Occipital lobe (tissue), 2 donors: ENCODE measurements around the gene ARHGAP24. TPM values are rescaled to one million over a fixed set of nuclear protein-coding genes. Genes with fewer than 3 reads are reported as not detected.
"Not testable (repeated sequence)": the region's sequence is repeated elsewhere in the genome, so short reads cannot be mapped to it uniquely, and the experiment has no call there.

Experiments used
- DNase-seq: peaks from one replicate; lab custom pipeline; 2025; lab: John Stamatoyannopoulos, UW
- total RNA-seq: library from RNA; depleted of rRNA; stranded (reverse); fragments of >200 nt; gene quantifications from one replicate; pipeline ENCODE4 v1.2.3, GENCODE V29; 2014

ARHGAP24 gene
- total RNA-seq, 1 donor from 2014 or later: 2.2 TPM

DNA sequence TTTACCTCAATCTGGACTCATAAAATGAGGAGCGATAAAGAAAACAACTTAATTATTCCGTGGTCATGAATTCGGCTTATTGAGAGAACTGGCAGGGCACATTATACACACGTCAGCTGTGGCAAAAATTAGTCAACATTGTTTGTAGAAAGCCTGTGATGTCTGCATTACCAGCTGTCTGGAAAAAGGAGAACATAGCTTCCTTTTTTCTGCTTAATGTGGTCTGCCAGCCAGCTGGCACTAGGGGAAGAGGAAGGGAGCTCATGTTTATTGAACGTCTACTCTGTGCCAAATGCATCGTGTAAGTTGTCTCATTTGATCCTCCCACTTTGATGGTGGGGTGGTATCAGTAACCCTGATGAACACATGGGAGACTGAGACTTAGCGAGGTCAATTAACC, 367.6 kb downstream of the ARHGAP24 start:
- peak; percentile 31 for DNase-seq

GRCh38 chr4:85853740-85854139, 378.8 kb downstream of the ARHGAP24 start:
- DNase-seq: not testable (repeated sequence)

DNA sequence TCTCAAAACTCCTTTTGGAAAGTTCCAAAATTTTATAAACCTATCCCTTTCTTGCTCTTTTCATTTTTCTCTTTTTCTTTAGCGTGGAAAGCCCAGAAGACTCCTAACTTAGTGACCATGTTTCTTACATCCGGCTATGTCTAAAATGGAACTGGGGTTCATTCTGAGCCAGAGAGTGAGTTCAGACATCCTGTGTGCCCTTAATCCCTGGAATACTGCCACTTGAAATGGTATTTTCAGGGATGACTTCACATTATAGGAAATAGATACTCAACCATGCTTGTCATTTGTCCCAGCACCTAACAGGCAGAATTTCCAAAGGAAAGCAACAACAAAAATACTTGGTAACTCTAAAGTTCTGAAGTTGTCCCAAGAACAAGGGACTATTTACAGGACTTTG, 379.6 kb downstream of the ARHGAP24 start:
- DNase-seq: no peak

DNA sequence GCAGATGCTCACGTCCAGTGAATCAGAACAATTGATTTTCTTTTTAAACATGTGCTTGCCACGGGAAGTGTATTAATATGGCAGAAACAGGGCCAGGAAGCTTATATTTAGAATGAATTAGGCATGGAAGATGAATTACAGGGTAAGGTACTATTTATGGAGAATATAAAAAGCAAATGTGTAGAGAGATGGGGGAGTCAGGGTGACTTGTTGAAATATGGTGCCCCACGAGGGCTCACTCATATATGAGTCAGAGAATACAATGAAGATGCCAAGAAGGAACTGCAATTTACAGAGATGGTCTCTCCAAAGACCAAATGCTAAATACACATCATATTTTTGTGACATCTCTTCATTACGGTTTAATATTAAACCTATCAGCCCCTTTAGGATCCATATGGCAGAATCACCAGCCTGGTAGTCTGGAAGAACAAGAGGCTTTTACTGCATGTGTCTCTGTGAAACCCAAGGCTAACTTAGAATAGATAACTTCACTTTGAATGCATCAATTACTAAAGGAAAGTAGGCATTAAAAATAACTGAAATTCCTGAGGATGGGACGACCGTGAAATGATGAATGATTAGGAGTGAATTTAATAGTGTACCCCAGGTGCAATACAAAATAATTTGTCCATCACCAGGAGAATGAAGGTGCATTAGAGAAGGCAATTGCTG, 385.3 kb downstream of the ARHGAP24 start:
- DNase-seq: no peak

GRCh38 chr4:85861064-85861765, 386.3 kb downstream of the ARHGAP24 start:
- DNase-seq: no peak

DNA sequence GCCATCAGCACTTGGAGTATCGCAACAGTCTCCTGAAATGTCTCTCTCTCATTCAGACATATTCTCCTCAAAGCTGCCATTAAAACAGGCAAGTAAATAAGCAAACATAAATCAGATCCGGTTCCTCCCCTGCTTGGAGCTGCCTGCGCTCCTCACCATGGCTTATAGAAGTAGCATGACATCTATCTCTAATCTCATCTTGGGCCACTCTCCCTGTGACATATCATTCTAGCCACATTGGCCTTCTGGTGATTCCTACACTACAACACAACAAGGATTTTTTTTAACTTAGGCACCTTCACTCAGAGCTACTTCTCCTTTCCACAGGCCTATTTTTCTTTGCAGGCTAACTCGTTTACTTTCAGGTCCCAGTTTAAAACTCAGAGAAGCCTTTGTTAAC, 387.9 kb downstream of the ARHGAP24 start:
- DNase-seq: no peak

GRCh38 chr4:85864259-85865205, 389.6 kb downstream of the ARHGAP24 start:
- no peak for DNase-seq

DNA sequence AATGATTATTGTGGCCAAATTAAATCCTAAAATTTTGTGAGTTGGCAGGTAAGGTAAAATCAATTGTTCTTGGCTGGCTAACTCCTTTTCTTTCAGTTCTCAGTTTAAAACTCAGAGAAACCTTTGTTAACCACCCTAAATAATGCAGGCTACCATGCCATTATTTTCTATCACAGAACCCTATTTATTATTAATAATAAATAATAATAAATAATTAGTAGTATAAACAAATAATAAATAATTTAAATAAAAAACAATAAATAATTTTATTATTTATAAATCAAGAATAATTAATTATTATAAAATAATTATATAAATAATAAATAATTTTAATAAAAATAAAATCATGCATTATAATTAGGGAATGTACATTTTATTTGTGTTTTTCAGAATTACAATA, 390.3 kb downstream of the ARHGAP24 start:
- no peak for DNase-seq

DNA sequence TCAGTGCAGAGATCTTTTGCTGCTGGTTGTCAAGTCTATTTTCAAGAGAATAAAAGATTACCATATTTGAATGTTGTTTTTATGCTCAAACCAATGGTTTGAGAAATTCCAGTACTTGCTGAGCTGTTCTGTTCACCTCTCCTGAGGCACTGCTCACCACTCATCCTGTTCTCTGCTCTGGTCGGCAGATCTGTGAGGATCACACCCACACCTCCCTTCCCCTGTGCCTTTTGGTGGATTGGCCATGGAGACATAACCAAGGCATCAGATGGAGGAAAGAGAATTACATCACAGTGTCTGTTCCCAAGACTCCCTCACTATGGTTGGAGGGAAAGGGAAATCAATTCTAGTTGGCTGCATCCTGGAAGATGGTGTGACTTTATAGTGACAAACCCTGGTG, 391.6 kb downstream of the ARHGAP24 start:
- DNase-seq: no peak

DNA sequence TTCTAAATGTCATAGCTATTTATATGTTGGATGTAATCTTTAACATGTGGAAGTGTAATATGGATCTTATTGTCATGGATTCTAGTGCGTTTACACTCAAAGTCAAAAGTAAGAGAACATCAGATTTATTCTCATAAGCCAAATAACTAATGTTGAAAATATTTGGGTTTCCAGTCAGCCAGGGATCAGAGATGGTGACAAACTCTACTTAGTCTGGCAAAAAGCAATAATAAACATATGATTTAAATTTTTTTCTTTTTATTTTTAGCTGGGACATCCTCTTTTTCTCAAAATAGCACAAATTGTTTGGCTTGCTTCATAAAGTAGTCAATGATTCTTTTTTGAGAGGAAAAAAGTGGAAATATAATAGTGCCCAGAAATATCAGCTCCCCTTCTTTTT, 392.3 kb downstream of the ARHGAP24 start:
- no peak for DNase-seq

DNA sequence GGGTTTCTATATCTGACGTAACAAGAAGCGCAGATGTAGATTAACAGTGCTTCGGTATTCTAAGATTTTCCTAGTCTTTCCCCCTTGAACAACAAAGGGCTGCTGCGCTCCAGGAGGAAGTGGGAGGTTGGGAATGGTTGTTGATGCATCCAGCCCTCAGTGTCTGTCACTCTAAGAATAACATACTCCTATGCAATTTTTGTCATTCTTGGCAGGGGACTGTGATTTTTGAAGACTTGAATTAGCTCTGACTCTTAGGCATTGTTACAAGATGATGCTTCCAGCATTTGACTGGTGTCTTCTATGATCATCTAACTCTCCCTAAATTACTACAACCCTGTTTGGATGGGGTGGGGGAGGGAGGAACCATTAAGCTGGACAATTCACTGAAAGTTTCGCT, 394.2 kb downstream of the ARHGAP24 start:
- no peak for DNase-seq

DNA sequence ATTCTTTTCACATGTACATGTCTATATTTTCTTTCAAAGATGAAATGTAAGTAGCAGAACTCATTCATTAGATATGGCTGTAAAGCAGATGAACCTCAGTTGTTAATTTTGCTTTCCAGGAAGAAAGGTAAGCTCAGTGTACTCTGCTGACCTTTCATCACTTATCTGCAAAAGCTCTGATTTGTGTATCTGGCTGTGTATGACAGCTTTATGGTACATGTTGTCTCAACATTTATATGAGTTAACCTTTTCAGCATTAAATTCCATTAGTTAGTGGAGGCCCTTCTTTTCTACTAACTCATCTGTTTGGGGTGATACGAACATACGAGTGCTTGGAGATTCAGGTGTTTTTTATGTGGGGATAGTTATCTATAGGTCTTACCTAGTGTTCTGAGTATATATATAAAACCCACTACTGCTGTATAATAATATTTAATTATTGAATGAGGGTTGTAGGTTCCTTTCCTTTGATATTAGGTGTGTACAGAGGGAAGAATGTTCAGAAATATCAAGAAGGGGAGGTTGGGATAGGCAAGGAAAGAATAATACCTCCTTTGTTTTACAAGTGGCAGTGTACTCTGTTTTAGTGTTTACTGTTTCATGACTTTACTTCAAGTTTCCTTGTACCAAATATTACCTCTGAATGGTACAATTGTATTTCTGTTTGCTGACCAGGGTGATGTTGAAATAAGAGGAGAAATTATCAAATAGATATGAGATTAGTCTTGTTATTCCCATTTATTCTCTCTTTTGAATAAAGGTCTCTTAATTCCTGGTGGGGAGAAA, 395.5 kb downstream of the ARHGAP24 start:
- DNase-seq: no peak

DNA sequence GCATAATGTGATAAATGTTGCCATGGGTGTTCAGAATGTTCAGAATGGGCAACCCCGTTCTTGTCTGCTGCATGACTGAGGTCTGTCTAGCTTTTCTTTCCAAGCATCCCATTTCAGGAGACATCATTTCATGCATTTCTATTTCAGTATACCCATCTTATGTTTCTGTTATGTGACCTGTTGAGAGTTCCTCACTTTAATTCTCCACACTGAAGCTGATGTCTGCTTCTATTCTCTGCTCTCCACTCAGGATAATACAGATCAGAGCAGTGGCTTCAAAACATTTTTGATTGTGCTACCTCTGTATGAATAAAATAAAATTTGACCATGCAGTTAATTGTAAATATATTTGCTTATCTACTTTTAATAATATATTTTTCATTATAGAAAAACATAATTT, 398.6 kb downstream of the ARHGAP24 start:
- DNase-seq: no peak

- DNase-seq: no peak
These were observed 404.6 kb downstream of the ARHGAP24 start for GRCh38 chr4:85879518-85879917.

- DNase-seq: no peak
These were observed 408.2 kb downstream of the ARHGAP24 start for GRCh38 chr4:85883180-85883579.

GRCh38 chr4:85884251-85884650, 409.3 kb downstream of the ARHGAP24 start:
- no peak for DNase-seq

DNA sequence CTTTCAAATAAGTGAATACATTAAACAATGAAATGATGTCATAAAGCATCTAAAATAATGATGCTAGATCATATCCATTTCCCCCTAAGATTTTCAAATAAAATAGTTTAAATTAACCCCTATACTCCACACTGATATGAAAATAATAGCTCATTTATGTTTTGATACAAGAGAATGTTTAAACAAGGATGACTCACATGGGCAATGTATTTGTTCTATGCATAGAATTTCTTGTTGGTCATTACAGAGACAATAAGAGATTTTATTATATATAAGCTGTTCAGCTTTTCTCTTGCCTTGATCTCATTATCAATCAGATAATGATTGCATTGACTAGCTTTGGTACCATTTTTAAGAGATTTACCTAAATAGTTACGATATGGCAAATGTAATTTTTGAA, 411.7 kb downstream of the ARHGAP24 start:
- DNase-seq: no peak

DNA sequence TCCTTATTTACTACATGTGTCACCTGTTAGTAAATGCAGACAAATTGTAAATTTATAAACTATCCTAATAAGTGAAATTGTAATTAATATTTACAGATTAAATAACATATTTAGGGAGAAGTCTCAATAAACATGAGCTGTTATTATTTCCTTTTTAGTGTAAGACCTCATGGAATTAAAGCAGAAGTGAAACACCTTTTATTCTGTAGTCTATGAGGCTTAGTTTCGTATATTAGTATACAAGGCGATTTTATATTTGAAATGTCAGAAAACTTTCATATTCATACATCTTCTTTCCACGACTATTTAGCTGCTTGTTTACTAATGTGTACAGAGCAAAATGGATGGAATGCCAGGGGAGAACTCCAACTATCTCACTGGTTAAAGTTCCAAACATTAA, 414.4 kb downstream of the ARHGAP24 start:
- no peak for DNase-seq

DNA sequence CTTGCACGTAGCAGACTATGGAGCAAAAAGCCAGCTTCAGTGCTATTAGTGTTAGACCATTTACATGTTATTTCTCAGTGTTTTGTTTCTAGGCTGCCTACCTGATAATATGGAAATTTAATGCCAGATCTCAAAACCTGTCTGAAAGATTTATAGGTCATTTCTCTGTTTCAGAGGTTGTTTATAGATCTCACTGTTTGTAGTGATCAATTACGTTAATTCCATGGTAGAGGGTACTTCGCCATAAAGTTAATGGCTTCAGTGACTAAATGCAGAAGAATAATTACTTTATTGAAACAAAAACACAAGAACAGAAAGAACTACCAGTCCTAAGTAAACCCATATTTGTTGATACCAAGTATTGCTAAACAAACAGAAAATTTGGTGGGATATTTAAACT, 420.8 kb downstream of the ARHGAP24 start:
- no peak for DNase-seq

DNA sequence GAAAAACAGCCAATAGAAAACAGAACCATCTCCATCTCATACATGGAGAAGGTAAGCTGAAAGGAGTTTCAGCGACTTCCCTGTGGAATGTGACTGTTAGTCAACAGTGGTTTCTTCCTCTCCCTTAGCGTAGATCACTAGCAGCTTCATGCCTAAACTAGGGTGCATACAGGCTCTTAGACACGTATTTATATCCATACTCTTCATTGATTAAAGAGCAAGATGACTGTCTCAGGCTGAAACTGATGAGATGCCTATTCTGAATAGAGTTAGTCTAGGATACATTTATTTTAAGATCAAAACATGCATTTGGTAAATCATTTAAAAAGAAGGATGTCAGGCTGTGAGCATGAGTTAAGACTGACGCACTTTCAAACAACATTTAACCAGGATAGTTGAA, 423.3 kb downstream of the ARHGAP24 start:
- DNase-seq: no peak

DNA sequence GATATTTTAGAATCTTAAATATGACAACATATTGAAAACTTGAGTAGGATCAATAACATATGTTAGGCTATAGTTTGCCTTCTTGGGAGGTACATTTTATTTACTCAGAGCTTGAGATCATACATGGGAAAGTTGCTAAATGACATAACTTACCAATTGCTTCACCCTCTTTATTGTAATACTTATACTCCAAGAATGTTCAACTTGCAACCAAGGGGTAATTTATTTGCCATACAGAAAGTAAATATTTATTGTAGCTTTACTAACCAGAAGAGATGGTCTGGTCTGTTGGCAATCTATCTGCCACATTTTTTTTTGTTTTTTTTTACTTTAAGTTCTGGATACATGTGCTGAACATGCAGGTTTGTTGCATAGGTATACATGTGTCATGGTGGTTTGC, 426.6 kb downstream of the ARHGAP24 start:
- no peak for DNase-seq
